ENCODE results near the gene MT1B.

MT1B gene

DNA sequence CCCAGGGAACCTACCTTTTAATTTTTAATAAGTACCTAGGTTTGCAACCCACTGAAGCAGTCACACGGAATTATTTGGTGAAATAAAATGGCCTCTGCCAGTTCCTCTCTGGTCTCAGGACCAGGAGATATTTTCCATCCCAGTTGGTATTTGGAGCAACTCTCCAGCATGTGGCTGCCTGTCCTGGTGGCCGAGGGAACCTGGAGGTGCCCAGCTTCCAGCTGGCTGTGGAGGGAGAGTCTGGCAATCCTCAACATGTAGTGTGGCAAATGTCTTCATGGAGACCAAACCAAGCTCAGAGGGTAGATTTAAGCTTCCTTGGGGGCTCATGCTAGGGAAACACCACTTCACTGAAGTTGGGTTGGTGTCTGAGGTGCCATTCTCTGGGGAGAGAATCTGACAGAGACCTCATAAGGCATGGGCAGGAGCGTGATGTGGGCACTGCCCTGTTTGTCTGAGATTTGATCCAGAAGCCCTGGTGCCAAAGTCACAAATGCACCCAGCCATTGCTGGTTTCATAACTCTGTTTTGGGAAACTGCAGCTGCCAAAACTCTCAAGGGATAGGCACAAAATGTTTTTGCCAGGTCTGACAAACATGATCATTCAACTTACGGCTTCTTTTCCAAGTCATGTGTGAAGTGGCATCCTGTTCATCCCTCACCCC is 33.4 kb downstream of the MT1B start:
- peak; percentile 36 for DNase-seq (ENCODE audit: low read depth)

DNA sequence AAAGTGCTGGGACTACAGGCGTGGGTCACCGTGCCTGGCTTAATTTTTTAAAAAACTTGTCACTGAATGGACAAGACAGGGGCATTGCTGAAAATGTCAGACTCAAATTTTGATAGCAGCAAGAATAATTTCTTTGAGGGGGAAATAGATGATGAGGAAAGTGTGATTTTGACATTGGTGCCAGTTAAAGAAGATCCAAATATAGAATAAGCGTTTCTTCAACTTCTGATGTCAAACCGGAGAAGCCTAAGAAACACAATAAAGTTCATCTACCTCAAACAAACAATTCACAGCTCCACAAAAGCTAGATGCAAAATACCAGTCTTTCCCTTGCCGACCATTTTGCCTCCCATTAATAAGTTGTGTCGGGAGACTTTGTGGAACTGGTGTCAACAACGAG is 35.1 kb downstream of the MT1B start:
- DNase-seq (ENCODE audit: low read depth), result no peak

DNA sequence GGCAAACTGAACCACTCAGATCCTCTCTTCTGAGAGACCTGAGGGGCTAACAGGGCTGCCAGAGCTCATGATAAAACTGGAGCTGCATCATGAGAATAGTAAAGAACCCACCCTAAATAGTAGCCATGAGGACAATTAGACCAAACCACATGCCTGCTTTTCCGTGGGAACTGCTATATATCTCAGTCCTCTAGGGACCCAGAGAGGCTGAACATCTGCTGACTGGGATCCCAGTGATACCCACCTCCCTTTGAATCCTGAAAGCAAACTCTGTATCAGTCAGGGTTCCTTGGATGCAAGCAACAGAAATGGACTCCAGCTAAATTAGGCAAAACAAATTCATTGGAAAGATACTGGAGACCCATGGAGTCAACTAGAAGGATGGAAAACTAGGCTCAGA is 37.1 kb downstream of the MT1B start:
- no peak for DNase-seq (ENCODE audit: low read depth)

DNA sequence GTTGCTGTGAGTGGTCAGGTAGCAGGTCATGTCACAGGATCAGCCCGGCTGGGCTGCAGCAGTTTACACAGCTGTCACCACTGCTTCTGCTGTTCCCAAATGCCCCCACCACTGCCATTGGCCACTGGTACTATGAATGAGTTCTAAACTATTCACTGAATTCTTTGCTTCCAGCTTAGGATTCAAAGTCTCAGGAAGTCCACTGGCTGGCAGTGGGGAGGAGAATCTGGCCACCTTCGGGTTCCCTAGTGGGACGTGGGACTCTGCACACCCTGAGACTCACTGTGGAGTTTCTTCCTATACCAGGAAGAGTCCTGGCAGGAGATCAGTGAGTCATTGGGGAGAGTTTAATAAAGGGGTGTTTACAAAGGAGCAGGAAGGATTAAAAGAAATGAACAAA is 37.5 kb downstream of the MT1B start:
- no peak for DNase-seq (ENCODE audit: low read depth)

DNA sequence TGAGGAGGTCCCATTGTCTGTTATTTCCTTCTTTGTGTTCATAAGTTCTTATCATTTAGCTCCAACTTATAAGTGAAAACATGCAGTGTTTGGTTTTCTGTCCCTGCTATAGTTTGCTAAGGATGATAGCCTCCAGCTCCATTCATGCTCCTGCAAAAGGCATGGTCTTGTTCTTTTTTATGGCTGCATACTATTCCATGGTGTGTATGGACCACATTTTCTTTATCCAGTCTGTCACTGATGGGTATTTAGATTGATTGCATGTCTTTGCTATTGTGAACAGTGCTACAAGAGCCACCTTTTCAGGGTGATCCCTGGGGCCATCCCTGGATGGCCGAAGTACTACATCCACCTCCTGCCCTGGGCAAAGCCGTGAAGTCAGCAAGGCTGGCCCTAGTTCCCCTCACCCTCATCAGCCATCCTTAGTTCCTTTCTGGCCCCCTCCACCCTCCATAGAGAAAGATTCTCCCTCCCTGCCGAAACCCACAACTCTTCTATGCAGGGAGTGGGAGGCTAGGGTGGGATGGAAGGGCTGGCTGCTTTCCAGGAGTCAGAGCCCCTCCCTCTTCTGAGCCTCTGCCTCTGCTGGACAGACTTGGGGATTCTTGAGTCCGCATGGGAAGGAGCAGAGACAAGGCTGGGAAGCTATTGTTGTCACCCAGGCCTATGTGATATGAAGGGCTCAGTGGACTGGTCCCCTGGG is 38.9 kb downstream of the MT1B start:
- no peak for DNase-seq (ENCODE audit: low read depth)

DNA sequence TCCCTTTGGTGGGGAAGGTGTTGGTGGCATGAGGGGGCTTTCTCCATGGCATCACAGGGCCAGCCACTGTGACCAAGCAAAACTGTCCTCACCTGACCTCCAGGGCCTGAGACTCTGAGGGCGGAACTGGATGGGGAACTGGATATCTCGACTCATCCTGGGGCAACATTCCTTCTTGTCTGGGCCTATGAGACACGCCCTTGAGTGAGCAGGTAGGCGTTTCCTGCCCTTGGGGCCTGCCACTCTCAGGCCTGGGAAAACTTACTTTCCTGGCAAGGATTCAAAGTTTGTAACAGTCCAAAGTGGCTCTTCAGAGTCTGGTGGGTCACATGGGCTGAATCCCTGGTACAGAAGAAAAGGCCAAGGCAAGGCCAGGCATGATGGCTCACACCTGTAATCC is 40.2 kb downstream of the MT1B start:
- DNase-seq (ENCODE audit: low read depth), result no peak

DNA sequence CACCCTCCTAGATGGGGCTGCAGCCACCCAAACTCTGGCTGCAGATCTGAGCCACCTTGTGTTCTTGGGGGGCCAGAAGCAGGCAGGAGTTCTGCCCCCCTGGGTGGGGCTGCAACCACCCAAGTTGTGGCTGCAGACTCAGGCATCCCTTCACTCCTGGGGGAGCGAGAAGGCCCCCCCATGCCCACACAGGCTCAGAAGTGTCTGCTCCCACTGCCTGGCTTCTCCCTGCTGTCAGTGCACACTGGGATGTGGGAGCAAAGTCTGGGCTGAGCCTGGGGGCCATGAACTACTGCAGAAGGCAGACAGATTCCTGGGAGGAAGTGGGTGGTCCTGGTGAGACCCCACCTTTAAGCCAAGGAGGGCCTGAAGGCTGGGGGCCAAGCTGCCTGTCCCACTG is 43.6 kb downstream of the MT1B start:
- DNase-seq (ENCODE audit: low read depth), result no peak

DNA sequence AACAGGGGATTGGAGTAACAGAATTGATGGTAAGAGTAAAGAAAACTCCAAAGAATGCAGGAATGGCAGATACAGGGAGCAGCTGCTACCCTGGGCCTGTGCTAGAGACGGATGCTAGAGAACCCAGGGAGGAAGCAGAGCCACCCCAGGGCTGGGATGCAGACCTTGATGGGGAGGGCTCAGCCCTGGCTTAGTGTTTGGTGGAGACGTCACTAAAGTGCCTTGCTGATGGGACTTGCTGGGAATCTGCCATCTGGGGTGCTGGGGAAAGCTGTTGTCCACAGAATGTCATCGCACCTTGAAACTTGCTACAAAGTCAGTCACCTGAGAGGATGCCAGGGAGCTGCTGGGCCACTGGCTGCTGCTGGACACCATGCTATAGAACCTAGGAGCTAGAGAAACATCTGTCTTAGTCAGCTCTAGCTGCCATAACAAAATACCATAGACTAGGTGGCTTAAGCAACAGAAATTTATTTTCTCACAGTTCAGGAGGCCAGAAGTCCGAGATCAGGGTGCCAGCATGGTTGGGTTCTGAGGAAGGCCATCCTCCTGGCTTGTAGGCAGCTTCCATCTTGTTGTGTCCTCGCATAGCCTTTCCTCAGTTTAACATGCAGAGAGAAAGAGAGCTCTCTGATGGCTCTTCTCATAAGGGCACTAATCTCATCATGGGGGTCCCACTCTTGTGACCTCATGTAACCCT is 45.9 kb downstream of the MT1B start:
- no peak for DNase-seq (ENCODE audit: low read depth)

DNA sequence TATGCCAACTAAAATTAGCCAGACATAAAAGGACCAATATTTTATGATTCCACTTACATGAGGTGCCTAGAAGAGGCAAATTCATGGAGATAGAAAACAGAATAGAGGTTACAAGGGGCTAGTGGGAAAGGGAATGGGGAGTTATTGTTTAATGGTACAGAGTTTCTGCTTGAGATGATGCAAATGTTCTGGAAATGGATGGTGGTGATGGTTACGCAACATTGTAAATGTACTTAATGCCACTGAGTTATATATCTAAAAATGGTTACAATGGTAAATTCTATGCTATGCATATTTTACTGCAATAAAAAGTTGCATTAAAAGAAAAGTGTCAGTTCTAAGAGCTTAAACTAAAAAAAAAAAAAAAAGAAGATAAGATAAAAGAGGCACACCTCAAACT is 48.5 kb downstream of the MT1B start:
- DNase-seq (ENCODE audit: low read depth), result peak; percentile 36

DNA sequence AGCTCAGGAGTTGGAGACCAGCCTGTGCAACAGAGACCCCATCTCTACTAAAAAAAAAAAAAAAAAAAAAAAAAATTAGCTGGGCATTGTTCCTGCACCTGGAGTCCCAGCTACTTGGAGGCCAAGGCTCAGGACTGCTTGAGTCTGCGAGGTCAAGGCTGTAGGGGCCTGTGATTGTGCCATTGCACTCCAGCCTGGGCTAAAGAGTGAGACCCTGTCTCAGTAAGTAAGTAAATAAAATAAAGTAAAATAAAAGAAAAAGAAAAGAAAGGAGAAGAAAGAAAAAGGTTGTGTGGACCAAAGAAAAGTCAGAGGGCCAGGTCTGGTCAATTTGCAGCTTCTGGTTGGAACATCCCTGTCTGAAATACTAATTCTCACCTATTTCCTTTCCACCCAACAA is 48.9 kb downstream of the MT1B start:
- no peak for DNase-seq (ENCODE audit: low read depth)

DNA sequence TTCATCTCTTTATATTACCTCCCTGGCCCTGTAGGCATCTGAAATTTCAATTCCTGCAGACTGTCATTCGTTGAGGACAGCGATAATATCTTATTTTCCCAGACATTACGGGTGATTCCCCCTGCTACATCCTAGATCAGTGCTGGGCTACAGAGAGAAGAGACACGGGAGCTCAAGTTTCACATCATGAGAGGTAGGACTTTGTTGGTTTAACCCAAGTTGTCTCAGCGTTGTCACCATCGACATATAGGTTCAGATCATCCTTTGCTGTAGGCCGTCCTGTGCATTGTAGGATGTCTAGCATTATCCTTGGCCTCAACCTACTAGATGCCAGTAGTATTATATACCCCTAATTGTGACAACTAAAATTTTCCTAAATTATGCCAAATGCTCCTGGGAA is 49.8 kb downstream of the MT1B start:
- no peak for DNase-seq (ENCODE audit: low read depth)

Data from fibroblast of gingiva (primary cell).